Activated naive CD4-positive, alpha-beta T cell treated with anti-CD3 and anti-CD28 coated beads, Interleukin-2, amount 10 ng/mL, durations not matched to agents 7 days and 5 days (primary cell): ENCODE results near the gene FOXC2.

Experiments
- CTCF ChIA-PET: fragments of 350-600 bp; sonication (Branson Sonifier 250); formaldehyde crosslinking; loops from one replicate; lab custom pipeline; 2021; ENCODE audit warnings: antibody characterized with exemption; lab: Charles Lee
- DNase-seq: peaks from one replicate; pipeline ENCODE4 v3.0.0-alpha.2; 2020
- H3K27ac Mint-ChIP-seq: one replicate; pipeline ENCODE4 v1.8.0; 2021; ENCODE audit warnings: mild to moderate bottlenecking, moderate library complexity, mixed read lengths
- H3K27me3 Mint-ChIP-seq: one replicate; pipeline ENCODE4 v1.8.0; 2021; ENCODE audit warnings: mild to moderate bottlenecking, mixed read lengths
- H3K36me3 Mint-ChIP-seq: one replicate; pipeline ENCODE4 v1.8.0; 2021; ENCODE audit warnings: mixed read lengths
- H3K4me1 Mint-ChIP-seq: one replicate; pipeline ENCODE4 v1.8.0; 2021; ENCODE audit warnings: mixed read lengths
- H3K4me3 Mint-ChIP-seq: one replicate; pipeline ENCODE4 v1.8.0; 2021; ENCODE audit warnings: mild to moderate bottlenecking, moderate library complexity, mixed read lengths
- H3K9me3 Mint-ChIP-seq: one replicate; pipeline ENCODE4 v1.8.0; 2021; ENCODE audit warnings: mixed read lengths

The FOXC2 gene

DNA sequence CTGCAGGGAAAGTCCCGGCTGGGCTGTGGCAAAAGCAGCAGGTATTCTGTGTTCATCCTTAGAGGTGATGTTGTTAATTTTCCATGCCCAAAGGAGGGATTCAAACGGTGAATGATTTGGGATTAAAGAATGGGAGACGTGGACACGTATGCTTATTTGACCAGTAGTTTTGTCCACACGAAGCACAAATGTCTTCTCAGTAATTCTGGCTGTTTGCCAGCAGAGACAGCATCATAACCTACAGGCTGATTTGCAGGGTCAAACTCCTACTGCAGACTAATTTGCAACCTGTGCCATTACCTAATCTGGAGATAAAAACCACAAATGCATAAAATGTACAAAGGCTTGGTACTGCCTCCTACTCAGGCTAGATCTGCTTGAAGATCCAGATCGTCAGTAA lies 25.7 kb upstream of the FOXC2 start:
- no peaks in the 10 kb centered on the region for H3K27me3 Mint-ChIP-seq
- CTCF ChIA-PET, result interaction anchor here (0.7 to 0.9 kb wide), 2 partner anchors 9 to 24 kb away, joined by 3 read pairs; no protein-coding TSS in a partner anchor
- H3K4me1 Mint-ChIP-seq, result no peaks in the 10 kb centered on the region
- H3K9me3 Mint-ChIP-seq, result no peaks in the 10 kb centered on the region
- no peak for DNase-seq
- H3K36me3 Mint-ChIP-seq, result peaks cover 16% of the 10 kb centered on the region
- no peak overlapping the region for H3K4me3 Mint-ChIP-seq
- H3K27ac Mint-ChIP-seq, result no peak overlapping the region

- Mint-ChIP-seq H3K27ac (no peak overlapping the region), H3K4me3 (no peak overlapping the region), H3K27me3 (no peaks in the 10 kb centered on the region), H3K4me1 (no peaks in the 10 kb centered on the region), H3K36me3 (peaks cover 18% of the 10 kb centered on the region), H3K9me3 (no peaks in the 10 kb centered on the region)
- no peak for DNase-seq
- CTCF ChIA-PET, result no interaction called here
Observed at GRCh38 chr16:86541560-86541959, 25.1 kb upstream of the FOXC2 start.

- CTCF ChIA-PET, result no interaction called here
- DNase-seq, result no peak
- peaks cover 20% of the 10 kb centered on the region for H3K36me3 Mint-ChIP-seq
Observed at GRCh38 chr16:86542756-86543750, 23.6 kb upstream of the FOXC2 start.

DNA sequence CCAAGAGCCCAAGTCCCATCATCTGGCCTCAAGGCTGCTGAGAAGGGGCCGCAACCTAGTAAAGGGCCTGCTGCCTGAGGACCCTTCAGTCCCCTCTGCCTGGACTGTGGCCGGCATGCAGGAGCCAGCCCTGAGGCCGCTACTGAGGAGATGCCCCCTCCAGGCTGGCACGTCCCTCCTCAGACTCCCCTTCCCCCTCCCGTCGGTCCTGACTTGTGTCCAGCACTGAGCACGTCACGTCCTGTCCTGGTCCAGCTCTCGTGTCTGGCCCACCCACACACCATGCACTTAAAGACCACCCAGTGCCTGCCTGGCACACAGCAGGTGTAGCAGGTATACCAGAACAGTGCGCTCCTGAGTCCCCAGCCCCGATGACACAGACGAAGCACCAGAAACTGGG lies 21.1 kb upstream of the FOXC2 start:
- Mint-ChIP-seq H3K4me1 (no peaks in the 10 kb centered on the region), H3K27me3 (no peaks in the 10 kb centered on the region), H3K27ac (no peak overlapping the region), H3K4me3 (no peak overlapping the region), H3K36me3 (peaks cover 14% of the 10 kb centered on the region), H3K9me3 (no peaks in the 10 kb centered on the region)
- CTCF ChIA-PET, result interaction anchor here (0.6 kb wide), 1 partner anchor 427 kb away, joined by 3 read pairs; no protein-coding TSS in a partner anchor
- no peak for DNase-seq

More at GRCh38 chr16:86542756-86543750, 23.6 kb upstream of the FOXC2 start:
- Mint-ChIP-seq H3K9me3 (no peaks in the 10 kb centered on the region), H3K4me3 (no peak overlapping the region), H3K27me3 (no peaks in the 10 kb centered on the region), H3K4me1 (no peaks in the 10 kb centered on the region), H3K27ac (no peak overlapping the region)

DNA sequence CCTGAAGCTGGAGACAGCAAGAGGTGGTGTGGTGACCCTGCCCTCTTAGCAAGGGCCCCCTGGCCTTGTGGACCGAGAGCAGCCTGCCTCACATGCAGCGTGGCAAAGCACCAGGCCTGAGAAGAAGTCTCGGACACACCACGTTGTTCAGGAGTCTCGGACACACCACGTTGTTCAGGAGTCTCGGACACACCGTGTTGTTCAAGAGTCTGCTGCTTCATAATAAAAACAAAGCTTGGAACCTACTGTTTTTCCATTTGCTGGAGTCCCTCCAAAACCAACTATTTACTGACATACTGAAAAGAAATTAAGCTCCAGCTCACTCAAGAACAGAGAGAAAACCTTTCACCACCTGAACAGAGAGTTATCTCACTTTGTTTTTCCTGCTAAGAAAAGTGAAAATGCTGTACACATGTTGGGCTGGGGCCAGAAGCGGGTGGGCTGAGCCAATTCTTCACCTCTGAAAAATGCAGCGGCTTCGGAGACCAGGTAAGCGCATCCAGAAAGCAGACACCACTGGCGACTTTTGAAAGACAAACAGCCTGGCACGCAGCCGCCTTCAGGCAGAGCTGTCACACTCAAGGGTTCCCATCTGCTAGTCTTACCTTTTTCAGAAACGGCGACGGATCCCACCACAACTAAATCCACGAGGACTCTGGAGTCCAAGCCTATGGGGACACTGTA lies 20.5 kb upstream of the FOXC2 start:
- Mint-ChIP-seq H3K4me3 (no peak overlapping the region), H3K4me1 (no peaks in the 10 kb centered on the region), H3K9me3 (no peaks in the 10 kb centered on the region), H3K27me3 (no peaks in the 10 kb centered on the region), H3K36me3 (peaks cover 12% of the 10 kb centered on the region), H3K27ac (no peak overlapping the region)
- DNase-seq, result no peak
- CTCF ChIA-PET, result no interaction called here

DNA sequence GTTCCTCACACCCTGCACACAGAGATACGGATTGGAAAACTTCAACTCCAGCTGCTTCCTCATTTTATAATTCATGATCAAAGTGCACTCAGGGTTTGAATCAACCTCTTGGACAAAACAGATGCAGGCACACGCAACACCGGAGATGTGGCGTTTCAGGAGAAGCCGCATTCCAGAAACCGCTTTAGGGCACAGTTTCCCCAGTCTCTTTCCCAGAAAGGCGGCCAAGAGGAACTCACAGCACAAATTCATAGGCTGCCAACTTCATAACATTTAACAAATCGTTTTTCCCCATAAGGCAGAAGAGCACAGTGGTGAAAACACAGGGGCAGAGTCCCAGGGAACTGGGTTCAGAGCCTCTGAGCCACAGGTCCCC lies 20.0 kb upstream of the FOXC2 start:
- no peak for DNase-seq
- H3K27ac Mint-ChIP-seq, result no peak overlapping the region
- CTCF ChIA-PET, result no interaction called here
- H3K36me3 Mint-ChIP-seq, result peaks cover 12% of the 10 kb centered on the region
- H3K4me1 Mint-ChIP-seq, result no peaks in the 10 kb centered on the region
- no peak overlapping the region for H3K4me3 Mint-ChIP-seq
- no peaks in the 10 kb centered on the region for H3K9me3 Mint-ChIP-seq
- no peaks in the 10 kb centered on the region for H3K27me3 Mint-ChIP-seq

DNA sequence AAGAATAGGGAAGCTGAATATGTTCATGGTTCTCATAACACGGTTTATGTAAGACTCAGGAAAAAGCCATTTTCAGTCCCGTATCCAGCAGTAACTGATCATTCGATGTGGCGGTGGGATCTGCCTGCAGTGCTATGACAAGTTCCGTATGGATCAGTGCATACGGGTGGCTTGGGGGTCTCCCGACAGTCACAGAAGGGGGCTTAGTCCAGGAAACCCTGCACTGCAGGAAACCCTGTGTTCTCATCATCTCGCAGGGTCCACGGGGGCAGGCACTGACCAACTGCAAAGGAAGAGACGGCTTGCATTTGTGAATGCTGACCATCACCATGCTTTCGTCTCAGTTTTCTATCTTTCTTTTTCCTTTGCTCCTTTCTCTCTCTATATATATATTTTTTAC lies 19.3 kb upstream of the FOXC2 start:
- DNase-seq, result no peak
- Mint-ChIP-seq H3K36me3 (peaks cover 12% of the 10 kb centered on the region), H3K27me3 (no peaks in the 10 kb centered on the region), H3K27ac (no peak overlapping the region), H3K4me3 (no peak overlapping the region), H3K9me3 (no peaks in the 10 kb centered on the region), H3K4me1 (no peaks in the 10 kb centered on the region)
- CTCF ChIA-PET, result no interaction called here

DNA sequence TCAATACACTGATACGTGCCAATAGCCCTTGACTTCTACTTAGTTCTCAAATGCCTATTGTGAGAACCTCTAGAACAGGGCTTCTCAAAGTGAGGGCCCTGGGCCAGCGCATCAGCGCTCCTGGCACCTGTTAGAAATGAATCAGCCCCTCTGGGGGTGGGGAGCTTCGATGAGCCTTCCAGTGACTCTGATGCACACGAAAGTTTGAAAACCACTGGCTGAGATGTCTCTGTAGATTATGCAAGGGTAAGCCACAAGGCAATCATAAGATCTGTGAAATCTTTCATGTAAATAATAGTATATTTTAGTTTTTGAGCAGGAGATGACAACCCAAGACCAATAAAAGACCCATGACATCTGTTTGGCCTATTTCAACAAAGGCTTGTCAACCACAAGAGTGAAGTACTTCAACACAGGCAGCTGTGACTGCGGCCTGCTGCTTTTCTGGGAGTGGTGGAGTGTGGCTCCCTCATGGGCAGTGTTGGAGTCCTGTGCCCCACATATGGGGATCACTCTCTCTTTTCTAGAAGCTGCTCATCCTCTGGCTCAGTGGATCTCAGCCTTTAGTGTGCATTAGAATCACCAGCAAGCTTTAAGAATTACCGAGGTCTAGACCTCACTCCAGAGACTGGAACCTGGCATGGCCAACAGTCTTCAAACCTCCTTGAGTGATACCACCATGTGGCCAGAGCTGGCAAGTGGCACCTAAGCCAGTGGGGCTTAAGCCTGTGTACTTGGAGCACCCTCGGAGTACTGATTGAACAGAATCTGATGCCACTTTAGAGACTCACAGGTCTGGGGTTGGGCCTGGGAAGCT lies 17.3 kb upstream of the FOXC2 start:
- Mint-ChIP-seq H3K4me1 (peaks cover 13% of the 10 kb centered on the region), H3K27me3 (no peaks in the 10 kb centered on the region), H3K4me3 (no peak overlapping the region), H3K36me3 (peaks cover 19% of the 10 kb centered on the region), H3K27ac (no peak overlapping the region), H3K9me3 (no peaks in the 10 kb centered on the region)
- DNase-seq, result no peak
- CTCF ChIA-PET, result interaction anchor here (0.6 to 0.7 kb wide), 2 partner anchors 9 kb away, joined by 3 read pairs; no protein-coding TSS in a partner anchor

DNA sequence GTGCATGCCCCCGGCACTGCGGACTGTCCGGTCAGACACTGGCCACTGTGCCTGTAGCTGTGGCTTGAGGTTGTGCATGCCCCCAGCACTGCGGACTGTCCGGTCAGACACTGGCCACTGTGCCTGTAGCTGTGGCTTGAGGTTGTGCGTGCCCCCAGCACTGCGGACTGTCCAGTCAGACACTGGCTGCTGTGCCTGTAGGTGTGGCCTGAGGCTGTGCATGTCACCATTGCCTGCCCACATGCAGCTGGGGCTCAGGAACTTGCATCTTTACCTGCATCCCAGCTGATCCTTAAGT lies 16.8 kb upstream of the FOXC2 start:
- Mint-ChIP-seq H3K4me1 (peaks cover 16% of the 10 kb centered on the region), H3K9me3 (no peaks in the 10 kb centered on the region), H3K27me3 (peaks cover under 1% of the 10 kb centered on the region), H3K27ac (no peak overlapping the region), H3K4me3 (no peak overlapping the region), H3K36me3 (peaks cover 17% of the 10 kb centered on the region)
- CTCF ChIA-PET, result interaction anchor here (0.6 to 0.7 kb wide), 2 partner anchors 8 to 9 kb away, joined by 3 read pairs; no protein-coding TSS in a partner anchor
- no peak for DNase-seq

GRCh38 chr16:86550281-86550680 lies 16.3 kb upstream of the FOXC2 start:
- H3K27ac Mint-ChIP-seq, result no peak overlapping the region
- peaks cover 16% of the 10 kb centered on the region for H3K36me3 Mint-ChIP-seq
- no peaks in the 10 kb centered on the region for H3K9me3 Mint-ChIP-seq
- no peak for DNase-seq
- peaks cover 5% of the 10 kb centered on the region for H3K27me3 Mint-ChIP-seq
- H3K4me3 Mint-ChIP-seq, result no peak overlapping the region
- CTCF ChIA-PET, result interaction anchor here (0.6 to 0.7 kb wide), 2 partner anchors 8 to 729 kb away, joined by 3 read pairs; no protein-coding TSS in a partner anchor
- H3K4me1 Mint-ChIP-seq, result peaks cover 21% of the 10 kb centered on the region

GRCh38 chr16:86553356-86553755 lies 13.3 kb upstream of the FOXC2 start:
- Mint-ChIP-seq H3K9me3 (no peaks in the 10 kb centered on the region), H3K4me1 (peaks cover 27% of the 10 kb centered on the region), H3K4me3 (peak overlapping the region; percentile 94), H3K36me3 (peaks cover 10% of the 10 kb centered on the region), H3K27me3 (peaks cover 20% of the 10 kb centered on the region), H3K27ac (no peak overlapping the region)
- DNase-seq, result no peak
- CTCF ChIA-PET, result no interaction called here

DNA sequence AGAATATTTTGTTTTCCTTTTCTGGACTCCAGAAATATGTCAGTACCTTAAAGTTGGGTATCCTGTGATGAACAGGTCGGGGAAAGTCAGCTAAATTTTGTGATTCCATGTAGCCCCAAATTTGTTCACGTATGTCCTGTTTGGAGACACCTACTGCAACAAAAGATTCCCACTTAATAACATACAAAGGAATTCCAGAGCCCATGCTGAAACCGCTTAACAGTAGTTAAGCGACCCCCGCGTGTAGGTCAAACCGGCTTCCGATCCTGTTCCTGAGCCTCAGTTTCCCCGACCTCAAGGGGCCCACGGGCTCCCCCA lies 12.1 kb upstream of the FOXC2 start:
- DNase-seq, result no peak
- H3K27ac Mint-ChIP-seq, result peak overlapping the region; percentile 97
- H3K27me3 Mint-ChIP-seq, result peaks cover 24% of the 10 kb centered on the region
- peaks cover 27% of the 10 kb centered on the region for H3K4me1 Mint-ChIP-seq
- CTCF ChIA-PET, result no interaction called here
- H3K36me3 Mint-ChIP-seq, result peaks cover 9% of the 10 kb centered on the region
- H3K4me3 Mint-ChIP-seq, result peak overlapping the region; percentile 94
- no peaks in the 10 kb centered on the region for H3K9me3 Mint-ChIP-seq

- H3K4me3 Mint-ChIP-seq, result peak within 1 kb of the TSS; percentile 94
- H3K36me3 Mint-ChIP-seq, result peaks cover 9% of the 10 kb centered on the region
- CTCF ChIA-PET, result no interaction called here
- peaks cover 24% of the 10 kb centered on the region for H3K27me3 Mint-ChIP-seq
- peak within 1 kb of the TSS; percentile 97 for H3K27ac Mint-ChIP-seq
- peak; percentile 94 for DNase-seq
- no peaks in the 10 kb centered on the region for H3K9me3 Mint-ChIP-seq
- H3K4me1 Mint-ChIP-seq, result peaks cover 27% of the 10 kb centered on the region
Observed at GRCh38 chr16:86554917-86555703, 11.5 kb upstream of the FOXC2 start, which contains the start of gene MTHFSD. Gene MTHFSD, minus strand, starts transcription at chr16:86555235. Its CDS starts 51 bp downstream, at chr16:86555184.
